ENCODE measurements around the gene TRIM7. TPM values are rescaled to one million over a fixed set of nuclear protein-coding genes. Genes with fewer than 3 reads are reported as not detected.
A peak's percentile ranks its signal among the peaks of the same experiment; 100 is the strongest.
"Not testable (repeated sequence)": the region's sequence is repeated elsewhere in the genome, so short reads cannot be mapped to it uniquely, and the experiment has no call there.

The TRIM7 gene
- total and polyA plus RNA-seq, 8 donors, result 0.45 to 20.4 (median 3.4) TPM; not detected in 1

DNA sequence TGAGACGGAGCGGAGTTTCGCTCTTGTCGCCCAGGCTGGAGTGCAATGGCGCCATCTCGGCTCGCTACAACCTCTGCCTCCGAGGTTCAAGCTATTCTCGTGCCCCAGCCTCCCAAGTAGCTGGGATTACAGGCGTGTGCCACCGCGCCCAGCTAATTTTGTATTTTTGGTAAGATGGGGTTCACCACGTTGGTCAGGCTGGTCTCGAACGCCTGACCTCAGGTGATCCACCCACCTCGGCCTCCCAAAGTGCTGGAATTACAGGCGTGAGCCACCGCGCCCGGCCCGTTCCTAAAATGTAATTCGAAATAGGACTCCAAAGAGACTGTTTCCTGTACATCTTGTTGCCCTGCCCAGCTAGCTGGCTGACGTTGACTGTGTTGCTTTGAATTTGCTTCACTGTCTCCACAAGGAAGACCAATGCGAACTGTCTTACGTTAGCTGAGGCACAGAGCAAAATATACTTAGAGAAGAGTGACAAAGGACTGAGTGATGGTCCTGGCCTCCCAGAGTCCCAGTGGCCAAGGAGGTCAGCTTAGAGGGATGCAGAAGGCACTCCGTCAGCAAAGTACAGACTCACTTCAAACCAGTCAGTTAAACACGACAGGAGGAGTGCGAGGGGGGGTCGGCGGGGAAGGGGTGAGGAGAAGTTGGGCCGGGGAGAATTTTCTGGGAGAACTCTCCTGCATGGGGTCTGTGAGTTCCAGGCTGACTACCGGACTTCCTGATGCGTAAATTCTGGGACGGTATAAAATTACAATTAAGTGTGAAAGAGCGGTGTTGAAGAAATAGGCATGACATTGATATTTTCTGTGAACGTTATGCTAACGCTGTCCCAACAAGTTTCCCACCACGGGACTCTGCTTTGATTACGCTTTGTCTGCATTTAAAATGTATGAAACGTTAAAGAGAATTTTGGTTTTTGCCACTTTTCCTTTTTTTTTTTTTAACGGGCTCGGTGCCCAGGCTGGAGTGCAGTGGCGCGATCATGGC is 11.3 kb upstream of the TRIM7 start:
- intact Hi-C loops (cut with DNase I; ENCODE audit: low total_unique reads), result no loop called here
- Histone ChIP-seq H3K9me3 (no peaks in the 10 kb centered on the region), H3K4me3 (peak overlapping the region; percentile 42 to 56 (median 48)), H3K27me3 (no peaks in the 10 kb centered on the region), H3K36me3 (no peaks in the 10 kb centered on the region), H3K4me1 (peaks cover 12 to 33% (median 25%) of the 10 kb centered on the region in 4 donors), H3K27ac (peak overlapping the region in 4 of 5 donors; percentile 4 to 85 (median 72))
- WGBS, 5 donors, result 21 to 41% (median 39%) methylated on average over 44 of the region's 44 CpGs
- TF ChIP-seq EP300 (IDR thresholded peaks at IDR 0.05) (no peak), POLR2A (IDR thresholded peaks at IDR 0.05) (no peak), POLR2AphosphoS5 (IDR thresholded peaks at IDR 0.05) (no peak)
- TF ChIP-seq, protein P1, sequence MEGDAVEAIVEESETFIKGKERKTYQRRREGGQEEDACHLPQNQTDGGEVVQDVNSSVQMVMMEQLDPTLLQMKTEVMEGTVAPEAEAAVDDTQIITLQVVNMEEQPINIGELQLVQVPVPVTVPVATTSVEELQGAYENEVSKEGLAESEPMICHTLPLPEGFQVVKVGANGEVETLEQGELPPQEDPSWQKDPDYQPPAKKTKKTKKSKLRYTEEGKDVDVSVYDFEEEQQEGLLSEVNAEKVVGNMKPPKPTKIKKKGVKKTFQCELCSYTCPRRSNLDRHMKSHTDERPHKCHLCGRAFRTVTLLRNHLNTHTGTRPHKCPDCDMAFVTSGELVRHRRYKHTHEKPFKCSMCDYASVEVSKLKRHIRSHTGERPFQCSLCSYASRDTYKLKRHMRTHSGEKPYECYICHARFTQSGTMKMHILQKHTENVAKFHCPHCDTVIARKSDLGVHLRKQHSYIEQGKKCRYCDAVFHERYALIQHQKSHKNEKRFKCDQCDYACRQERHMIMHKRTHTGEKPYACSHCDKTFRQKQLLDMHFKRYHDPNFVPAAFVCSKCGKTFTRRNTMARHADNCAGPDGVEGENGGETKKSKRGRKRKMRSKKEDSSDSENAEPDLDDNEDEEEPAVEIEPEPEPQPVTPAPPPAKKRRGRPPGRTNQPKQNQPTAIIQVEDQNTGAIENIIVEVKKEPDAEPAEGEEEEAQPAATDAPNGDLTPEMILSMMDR (IDR thresholded peaks at IDR 0.05), result no peak
- DNase-seq, result peak in 1 of 2 donors; percentile 29

DNA sequence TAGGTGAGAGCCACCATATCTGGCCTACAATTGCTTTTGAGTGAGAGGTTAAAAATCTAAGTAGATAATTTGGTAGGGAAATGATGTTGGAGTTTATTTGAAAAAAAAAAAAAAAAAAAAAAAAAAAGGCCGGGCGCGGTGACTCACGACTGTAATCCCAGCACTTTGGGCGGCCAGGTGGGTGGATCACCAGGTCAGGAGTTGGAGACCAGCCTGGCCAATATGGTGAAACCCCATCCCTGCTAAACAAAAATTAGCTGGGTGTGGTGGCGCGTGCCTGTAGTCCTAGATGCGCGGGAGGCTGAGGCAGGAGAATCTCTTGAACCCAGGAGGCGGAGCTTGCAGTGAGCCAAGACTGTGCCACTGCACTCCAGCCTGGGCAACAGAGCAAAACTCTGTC is 9.3 kb upstream of the TRIM7 start:
- H3K36me3 ChIP-seq; intact Hi-C loops (cut with DNase I; ENCODE audit: low total_unique reads); H3K9me3 ChIP-seq; H3K27ac ChIP-seq; H3K4me3 ChIP-seq; DNase-seq; H3K27me3 ChIP-seq: not testable (repeated sequence)
- H3K4me1 ChIP-seq, result peaks cover 12 to 31% (median 25%) of the 10 kb centered on the region in 4 donors
- 77 to 91% (median 89%) methylated on average over 9 to 10 of the region's 10 CpGs for WGBS, 5 donors

DNA sequence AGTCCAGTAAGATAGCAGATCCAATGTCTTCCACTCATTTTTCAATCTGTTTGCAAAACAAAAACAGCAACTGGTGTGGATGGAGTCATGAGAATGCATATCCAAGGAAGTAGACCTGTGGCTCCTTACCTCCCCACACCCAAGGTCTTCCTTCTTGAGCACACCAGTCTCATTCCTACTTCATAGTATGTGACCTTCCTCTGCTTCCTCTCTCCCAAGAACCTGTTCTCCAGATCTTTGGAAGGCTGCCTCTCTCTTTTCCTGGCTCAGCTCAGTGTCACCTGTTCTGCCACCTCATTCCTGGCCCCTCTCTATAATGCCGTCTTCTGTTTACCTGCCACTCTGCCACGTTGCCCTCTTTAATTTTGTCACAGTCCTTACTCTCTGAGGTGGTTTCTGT is 7.9 kb upstream of the TRIM7 start:
- no peaks in the 10 kb centered on the region for H3K36me3 ChIP-seq
- no peak overlapping the region for H3K4me3 ChIP-seq
- H3K27ac ChIP-seq, result no peak overlapping the region
- peaks cover 12 to 23% (median 17%) of the 10 kb centered on the region in 4 donors for H3K4me1 ChIP-seq
- no peaks in the 10 kb centered on the region for H3K9me3 ChIP-seq
- 33 to 47% (median 41%) methylated on average over 2 of the region's 2 CpGs for WGBS, 5 donors
- TF ChIP-seq EP300 (IDR thresholded peaks at IDR 0.05) (no peak), POLR2AphosphoS5 (IDR thresholded peaks at IDR 0.05) (no peak), POLR2A (IDR thresholded peaks at IDR 0.05) (no peak)
- TF ChIP-seq, protein P1 (IDR thresholded peaks at IDR 0.05), result no peak
- intact Hi-C loops (cut with DNase I; ENCODE audit: low total_unique reads), result no loop called here
- no peaks in the 10 kb centered on the region for H3K27me3 ChIP-seq
- DNase-seq, result no peak

DNA sequence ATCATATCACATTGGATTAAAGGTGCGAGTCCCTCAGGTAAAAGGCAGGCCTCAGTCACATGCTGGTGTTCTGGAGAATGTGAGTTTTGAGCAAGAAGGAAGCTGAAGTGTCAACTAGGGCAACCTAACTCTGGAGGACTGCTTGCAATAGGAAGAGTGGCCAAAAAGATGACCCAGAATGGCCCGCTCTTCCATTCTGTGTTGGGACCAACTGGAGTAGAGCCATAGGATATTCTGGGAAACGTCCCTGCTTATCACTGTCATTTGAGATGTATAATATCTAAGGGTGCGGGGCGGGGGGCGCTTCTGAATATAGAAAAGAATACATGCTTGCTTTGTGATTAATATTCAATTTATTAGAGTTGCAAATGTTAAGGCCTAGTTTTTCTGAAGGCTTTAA is 7.1 kb upstream of the TRIM7 start:
- H3K27me3 ChIP-seq, result no peaks in the 10 kb centered on the region
- no peak overlapping the region for H3K4me3 ChIP-seq
- 87 to 95% (median 92%) methylated on average over 6 of the region's 6 CpGs for WGBS, 5 donors
- DNase-seq, result no peak
- intact Hi-C loops (cut with DNase I; ENCODE audit: low total_unique reads), result no loop called here
- no peak for TF ChIP-seq EP300 (IDR thresholded peaks at IDR 0.05)
- no peak for TF ChIP-seq POLR2AphosphoS5 (IDR thresholded peaks at IDR 0.05)
- TF ChIP-seq, protein P1 (IDR thresholded peaks at IDR 0.05), result no peak
- no peak for TF ChIP-seq POLR2A (IDR thresholded peaks at IDR 0.05)
- H3K36me3 ChIP-seq, result no peaks in the 10 kb centered on the region
- H3K27ac ChIP-seq, result no peak overlapping the region
- no peaks in the 10 kb centered on the region for H3K9me3 ChIP-seq
- H3K4me1 ChIP-seq, result peaks cover 4 to 23% (median 10%) of the 10 kb centered on the region in 4 donors

All from stomach (tissue), 9 donors.